Left ventricle myocardium superior (tissue), 1 donor: ENCODE measurements around the gene GPT2. TPM values are rescaled to one million over a fixed set of nuclear protein-coding genes. Genes with fewer than 3 reads are reported as not detected.
A peak's percentile ranks its signal among the peaks of the same experiment; 100 is the strongest.

Source experiments
- ATAC-seq: fragments of 200-7000 bp; cut with Tn5 transposase; one replicate; pipeline ENCODE4 v1.9.1; 2020; ENCODE audit warnings: mild to moderate bottlenecking, moderate library complexity
- DNase-seq: peaks from one replicate; pipeline ENCODE4 v3.0.0-alpha.2; 2020
- intact Hi-C: fragments of 100-400 bp; cut with micrococcal nuclease; formaldehyde crosslinking; loops from one replicate; pipeline ENCODE4 v1.11.0; 2022
- total RNA-seq: library from RNA; stranded (reverse); fragmentation: NEBNext Ultra II Directional; extraction: Animal tissue kit (Norgen Biotek cat#: 25700); gene quantifications from one replicate; pipeline ENCODE4 v1.2.1, GENCODE V29; 2021
- donor health status: DM: no; HTN: yes; CAD: no; lungs with severe emphysema.

Gene GPT2
- total RNA-seq, 1 donor from 2014 or later, result 27.9 TPM

GRCh38 chr16:46891910-46892309 is 7.7 kb downstream of the GPT2 start:
- ATAC-seq (no peak), DNase-seq (no peak)
- intact Hi-C loops, result no loop called here

GRCh38 chr16:46894036-46894672 is 10.0 kb downstream of the GPT2 start:
- intact Hi-C loops, result no loop called here
- peak; percentile 79 for ATAC-seq
- DNase-seq, result peak; percentile 81

DNA sequence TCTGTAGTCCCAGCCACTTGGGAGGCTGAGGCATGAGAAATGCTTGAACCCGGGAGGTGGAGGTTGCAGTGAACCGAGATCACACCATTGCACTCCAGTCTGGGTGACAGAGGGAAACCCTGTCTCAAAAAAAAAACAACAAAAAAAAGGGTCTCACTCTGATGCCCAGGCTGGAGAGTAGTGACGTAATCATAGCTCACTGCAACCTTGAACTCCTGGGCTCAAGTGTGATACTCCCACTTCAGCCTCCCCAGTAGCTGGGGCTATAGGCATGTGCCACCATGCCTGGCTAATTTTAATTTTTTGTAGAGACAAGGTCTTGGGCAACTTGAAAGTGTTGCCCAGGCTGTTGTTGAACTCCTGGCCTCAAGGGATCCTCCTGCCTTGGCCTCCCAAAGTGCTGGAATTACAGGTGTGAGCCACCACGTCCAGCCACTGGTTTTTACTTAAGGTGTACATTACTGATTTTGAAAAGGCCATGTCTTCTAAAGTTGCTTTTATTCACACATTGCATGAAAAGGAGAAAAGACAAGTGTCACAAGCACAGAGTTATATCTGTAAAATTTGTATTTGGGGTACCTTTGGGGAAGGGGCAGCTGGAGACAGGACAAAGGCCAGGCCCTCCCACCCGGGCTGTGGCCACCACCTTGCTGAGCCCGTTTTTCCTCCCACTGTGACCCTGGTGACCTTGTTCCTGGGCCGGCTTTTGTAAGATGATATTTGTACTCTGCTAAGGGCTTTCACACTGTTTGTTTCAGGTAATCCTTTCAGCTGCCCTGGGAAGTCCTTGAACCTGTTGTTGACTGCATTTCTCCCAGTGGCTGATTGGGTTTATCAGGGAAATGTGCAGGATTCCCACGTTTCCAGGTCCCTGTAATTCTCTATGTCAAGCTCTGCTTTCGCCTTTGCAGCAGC is 11.5 kb downstream of the GPT2 start:
- intact Hi-C loops, result no loop called here

DNA sequence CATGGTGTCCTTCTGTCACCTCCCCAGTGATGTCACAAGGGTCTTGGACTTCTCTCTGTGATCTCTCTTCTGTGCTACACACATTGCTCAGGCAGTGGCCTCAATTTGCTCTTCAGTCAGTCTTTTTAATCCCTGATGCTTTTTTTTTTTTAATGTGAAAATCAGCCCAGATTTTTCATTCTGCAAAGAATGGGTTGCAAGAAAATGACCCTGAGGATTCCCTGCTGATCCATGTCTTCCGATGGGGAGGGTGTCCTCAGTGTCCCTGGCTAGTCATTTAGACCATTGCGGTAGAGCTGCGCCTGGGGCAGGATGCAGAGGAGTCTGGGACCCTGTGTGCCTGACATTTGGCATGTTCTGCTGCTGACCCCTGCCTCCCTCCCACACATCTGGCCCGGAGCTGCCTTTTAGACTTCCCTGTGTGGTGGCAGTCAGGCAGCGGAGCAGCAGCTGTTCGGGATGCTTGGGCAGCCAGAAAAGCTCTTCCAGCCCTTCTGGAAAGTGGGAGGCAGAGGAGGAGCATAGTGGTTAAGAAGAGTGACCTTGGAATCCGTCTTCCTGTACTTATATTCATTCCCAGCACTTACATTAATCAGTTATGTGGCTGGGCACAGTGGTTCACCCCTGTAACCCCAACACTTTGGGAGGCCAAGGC is 12.3 kb downstream of the GPT2 start:
- intact Hi-C loops, result no loop called here
- DNase-seq (peak; percentile 42), ATAC-seq (peak; percentile 11)

More for the DNA sequence above, 11.5 kb downstream of the GPT2 start:
- DNase-seq (no peak), ATAC-seq (no peak)

DNA sequence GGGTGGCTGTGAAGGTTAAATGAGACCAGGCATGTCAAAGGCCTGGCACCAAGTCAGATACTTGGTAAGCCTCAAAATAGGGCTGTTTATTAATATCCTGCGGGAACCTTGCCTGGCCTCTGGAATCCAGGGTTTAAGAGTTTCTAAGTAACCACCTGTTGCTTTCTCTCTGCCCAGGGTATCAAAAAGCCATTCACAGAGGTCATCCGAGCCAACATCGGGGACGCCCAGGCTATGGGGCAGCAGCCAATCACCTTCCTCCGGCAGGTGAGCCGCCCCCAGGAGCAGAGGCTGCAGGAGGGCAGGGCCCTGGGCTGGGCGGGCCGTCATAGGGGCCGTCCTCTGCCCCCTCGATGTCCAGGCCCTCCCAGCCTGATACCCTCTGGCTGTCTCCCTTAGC is 13.3 kb downstream of the GPT2 start:
- DNase-seq, result peak; percentile 64
- intact Hi-C loops, result no loop called here
- peak; percentile 77 for ATAC-seq

DNA sequence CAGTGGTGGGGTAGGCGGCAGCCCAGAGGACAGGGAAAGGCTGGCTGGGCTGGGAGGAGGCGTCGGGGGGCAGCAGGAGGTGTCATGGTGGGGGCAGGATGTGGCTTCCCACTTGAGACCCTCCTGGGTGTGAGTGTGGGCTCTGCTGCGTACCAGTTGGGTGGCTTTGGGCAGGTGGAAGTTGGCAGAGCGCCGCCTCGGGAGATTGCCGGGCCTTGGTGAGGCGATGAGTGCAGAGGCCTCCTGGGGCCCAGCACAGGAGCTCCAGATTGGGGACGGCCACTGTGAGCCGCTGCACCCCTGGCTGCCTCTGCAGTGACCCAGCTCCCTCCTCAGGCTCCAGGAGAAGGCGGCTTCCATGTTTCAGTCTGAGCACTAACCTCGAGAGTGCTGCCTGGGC is 13.8 kb downstream of the GPT2 start:
- DNase-seq, result peak; percentile 51
- intact Hi-C loops, result no loop called here
- ATAC-seq, result peak; percentile 34

DNA sequence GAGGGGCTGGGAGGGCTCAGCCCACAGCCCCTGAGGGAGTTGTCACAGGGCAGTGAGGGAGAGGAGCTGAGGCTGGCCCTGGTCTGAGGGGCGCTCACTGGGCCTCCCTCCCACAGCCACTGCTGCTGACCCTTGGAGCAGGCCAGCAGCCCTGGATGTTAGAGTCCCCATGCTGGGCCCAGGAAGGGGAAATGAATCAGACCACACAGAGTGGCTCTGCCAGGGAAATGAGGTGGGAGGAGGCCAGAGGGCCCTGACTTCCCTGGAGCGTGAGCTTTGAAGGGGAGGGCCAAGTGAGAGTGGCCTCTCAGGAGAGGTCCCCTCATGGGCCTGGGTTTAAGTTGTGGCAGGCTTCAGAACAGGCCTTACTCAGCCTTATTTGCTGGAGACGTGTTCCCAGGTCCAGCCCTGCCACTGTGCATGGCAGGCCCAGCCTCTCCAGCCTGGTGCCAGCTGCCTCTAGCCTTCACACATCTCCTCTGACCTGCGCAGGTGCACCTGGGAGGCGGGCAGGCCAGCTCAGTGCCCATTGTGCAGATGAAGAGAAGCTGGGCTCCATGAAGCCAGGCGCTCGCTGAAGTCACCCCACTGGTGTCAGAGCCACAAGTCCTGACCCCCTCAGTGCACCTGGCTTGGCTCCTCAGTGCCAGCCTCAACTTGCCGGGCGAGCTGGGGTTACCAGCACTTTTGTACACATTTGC is 15.4 kb downstream of the GPT2 start:
- intact Hi-C loops, result no loop called here
- DNase-seq, result no peak
- no peak for ATAC-seq

DNA sequence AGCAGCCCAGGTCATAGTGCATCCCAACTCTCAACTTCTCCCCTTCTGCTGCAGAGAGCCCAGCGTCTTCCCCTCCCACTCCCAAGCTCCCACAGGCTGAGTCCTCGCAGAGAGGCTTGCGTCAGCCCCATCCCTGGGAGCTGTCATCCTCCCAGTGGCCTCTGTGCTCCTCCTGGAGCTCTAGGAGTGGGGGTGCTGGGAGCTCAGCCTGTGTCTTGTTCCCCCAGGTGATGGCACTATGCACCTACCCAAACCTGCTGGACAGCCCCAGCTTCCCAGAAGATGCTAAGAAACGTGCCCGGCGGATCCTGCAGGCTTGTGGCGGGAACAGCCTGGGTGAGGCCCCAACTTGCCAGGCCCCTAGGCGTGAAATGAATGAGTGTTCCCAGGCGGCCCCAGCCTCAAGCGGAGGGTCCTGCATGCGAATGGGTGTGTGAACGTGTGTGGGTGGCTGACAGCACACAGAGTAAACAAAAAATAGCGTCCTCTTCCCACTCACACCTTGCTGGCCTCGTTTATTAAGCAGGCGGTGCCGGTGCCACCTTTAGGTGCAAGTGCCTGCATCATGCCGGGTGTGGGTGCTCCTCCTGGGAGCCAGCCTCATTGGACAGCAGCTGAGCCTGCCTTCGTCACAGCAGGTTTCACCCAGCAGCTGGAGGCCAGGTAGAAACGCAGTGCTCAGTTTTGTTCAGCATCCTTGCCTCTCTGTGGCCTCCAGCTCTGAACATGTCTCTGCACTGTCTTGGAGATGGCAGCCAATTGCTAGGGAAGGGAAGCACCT is 16.5 kb downstream of the GPT2 start:
- DNase-seq (no peak), ATAC-seq (no peak)
- intact Hi-C loops, result no loop called here

DNA sequence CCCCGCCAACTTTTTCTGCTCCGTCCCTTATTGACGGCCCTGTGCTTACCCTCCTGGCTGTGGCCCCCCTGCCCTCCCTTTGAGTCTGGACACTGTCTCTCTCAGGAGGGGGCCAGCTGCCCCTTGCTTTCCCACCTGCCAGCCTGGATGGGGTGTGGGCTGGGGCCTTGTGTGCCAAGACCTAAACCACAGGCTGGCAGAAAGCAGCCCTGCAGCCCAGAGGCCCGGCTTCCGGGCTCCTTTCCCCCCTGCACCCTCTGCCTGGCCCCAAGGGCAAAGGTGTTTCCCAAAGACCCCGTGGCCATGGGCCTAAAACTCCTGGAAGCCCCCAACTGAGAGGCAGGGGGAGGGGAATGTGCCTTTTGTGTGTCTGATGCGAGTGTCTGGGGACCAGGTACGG is 17.5 kb downstream of the GPT2 start:
- ATAC-seq (no peak), DNase-seq (no peak)
- intact Hi-C loops, result no loop called here

GRCh38 chr16:46903255-46903905 is 19.2 kb downstream of the GPT2 start:
- intact Hi-C loops, result no loop called here
- DNase-seq (no peak), ATAC-seq (no peak)

GRCh38 chr16:46904471-46904870 is 20.3 kb downstream of the GPT2 start:
- DNase-seq (no peak), ATAC-seq (no peak)
- intact Hi-C loops, result no loop called here

DNA sequence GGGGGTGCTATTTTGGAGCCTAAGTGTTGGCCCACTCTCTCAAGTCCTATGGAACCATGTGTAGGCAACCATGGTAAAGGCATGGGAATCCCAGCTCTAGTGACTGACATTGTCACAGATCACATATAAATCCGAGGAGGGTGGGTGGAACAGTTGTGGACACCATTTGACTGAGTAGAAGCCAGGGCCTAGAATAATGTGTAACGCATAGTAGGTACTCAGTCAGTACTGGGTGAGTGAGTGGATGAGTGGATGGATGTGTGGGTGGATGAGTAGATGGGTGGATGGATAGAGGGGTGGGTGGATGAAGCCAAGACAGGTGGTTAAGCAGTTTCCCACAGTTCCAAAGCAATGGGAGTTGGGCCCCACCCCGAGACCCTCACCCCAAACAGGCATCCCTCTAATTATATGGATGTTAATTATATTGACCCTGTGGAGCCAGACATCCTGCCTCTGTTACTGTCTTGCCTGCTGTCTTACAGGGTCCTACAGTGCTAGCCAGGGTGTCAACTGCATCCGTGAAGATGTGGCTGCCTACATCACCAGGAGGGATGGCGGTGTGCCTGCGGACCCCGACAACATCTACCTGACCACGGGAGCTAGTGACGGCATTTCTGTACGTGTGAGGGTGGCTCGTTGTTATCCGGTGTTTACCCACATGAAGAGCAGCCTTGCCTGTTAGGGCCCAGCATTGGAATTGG is 22.3 kb downstream of the GPT2 start:
- intact Hi-C loops, result no loop called here
- ATAC-seq, result no peak
- no peak for DNase-seq

GRCh38 chr16:46907061-46907774 is 23.1 kb downstream of the GPT2 start:
- no peak for DNase-seq
- peak; percentile 59 for ATAC-seq
- intact Hi-C loops, result no loop called here

DNA sequence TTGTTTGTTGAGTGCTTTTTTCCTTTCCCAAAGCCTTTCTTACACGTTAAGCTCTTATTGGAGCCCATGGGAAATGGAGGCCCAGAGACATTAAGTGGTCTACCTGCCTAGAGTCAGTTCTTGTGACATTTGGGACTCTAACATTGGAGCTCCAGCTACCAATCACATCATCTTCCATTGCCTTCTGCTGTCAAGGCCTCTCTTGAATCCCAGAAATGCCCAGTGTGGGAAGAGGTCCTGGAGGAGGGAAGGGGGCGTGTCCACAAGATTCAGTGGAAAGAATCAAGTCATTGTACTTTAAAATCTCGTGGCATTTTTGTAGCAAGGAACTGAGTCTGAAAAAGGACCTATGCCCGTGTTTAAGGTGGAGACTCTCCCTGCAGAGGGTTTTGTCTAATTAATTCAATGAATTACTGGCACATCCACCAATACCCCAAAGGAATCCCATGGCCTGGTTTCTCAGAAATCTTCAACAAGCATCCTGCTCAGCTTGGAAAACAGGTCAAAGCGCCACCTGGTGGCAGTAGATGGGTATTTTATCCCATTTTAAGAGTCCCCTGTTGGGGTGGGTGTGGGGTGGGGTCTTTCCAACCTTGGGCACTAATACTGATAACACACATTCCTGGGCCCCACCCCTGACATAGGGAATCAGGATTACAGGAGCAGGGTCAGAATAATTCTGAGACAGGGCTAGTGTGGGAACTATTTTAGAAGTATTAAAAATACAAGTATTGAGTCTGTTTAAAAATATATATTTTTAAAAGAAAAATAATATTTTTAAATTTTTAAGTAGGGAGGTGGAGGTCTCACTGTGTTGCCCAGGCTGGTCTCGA is 24.6 kb downstream of the GPT2 start:
- DNase-seq, result no peak
- intact Hi-C loops, result loop anchor here (2.0 kb wide), 1 partner anchor 54 kb away; no protein-coding TSS in a partner anchor
- peak; percentile 70 for ATAC-seq

DNA sequence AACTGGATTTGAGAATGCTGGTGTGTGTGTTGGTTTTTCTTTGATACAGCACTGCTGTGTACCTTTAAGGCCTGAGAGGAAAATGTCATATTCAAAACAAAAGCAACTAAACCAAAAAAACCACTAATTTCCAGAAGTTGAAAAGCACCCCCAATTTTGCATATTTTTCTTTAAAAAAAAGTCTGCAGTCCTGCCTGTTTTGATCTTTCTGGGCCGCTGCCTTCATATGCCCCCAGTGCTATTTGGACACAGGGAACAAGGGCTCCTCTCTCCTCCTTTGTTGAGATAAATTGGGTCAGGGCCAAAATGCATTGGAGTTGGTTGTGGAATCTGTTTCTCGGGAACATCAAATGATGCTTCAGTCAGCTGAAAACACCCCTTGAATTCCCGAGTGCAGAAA is 26.9 kb downstream of the GPT2 start:
- intact Hi-C loops, result no loop called here
- no peak for ATAC-seq
- DNase-seq, result no peak

GRCh38 chr16:46911650-46912049 is 27.5 kb downstream of the GPT2 start:
- intact Hi-C loops, result no loop called here
- DNase-seq, result no peak
- ATAC-seq, result no peak
